GM18499 (cell line): ENCODE data around the gene CD109.
"Not testable (repeated sequence)": the region's sequence is repeated elsewhere in the genome, so short reads cannot be mapped to it uniquely, and the experiment has no call there.

Source experiments
- ATAC-seq: cut with Tn5 transposase; IDR thresholded peaks from one replicate; pipeline ENCODE4 v1.9.1; 2021; ENCODE audit warnings: moderate number of reproducible peaks; ENCODE audit not compliant: insufficient read depth, unreplicated experiment

The CD109 gene

DNA sequence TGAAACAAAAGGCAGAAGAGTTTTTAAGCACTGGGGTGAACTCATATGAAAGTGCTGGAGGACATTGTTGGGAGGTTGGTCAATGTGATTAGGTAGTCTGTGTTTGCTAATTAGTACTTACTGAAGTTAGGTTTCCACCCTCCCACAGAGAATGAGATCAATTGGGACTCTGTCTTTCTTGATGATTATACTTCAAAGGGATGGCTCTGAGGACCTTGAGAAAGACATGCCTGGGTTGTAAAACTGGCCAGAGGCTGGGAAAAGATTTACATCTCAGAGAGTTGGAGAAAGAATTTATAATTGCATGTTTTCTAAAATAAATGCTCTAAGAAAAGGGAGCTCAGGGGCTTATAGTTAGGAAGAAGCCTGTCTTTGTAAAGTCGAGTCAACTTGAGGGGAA, 74.0 kb downstream of the CD109 start:
- no peak for ATAC-seq

DNA sequence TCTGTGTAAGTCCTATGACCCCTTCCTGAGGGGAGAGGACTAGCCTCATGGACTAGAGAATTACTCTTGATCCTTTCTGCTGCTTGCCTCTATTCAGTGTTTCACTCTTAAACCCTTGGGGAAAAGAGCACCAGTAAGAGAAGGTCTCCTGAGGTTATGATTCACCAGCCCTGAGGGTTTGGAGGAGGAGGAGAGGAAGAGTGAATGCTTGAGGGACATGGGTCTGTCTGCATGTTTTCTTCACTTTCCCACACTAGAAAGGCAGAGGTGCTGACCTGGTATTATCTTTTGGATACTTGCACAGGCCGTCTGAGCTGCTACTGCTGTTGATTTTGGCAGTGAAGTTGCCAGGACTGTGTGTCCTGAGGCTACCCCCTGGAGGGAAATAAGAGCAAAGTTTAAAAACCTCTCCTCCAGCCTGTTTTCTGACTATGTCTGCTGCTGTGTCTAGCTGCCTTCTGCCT, 78.3 kb downstream of the CD109 start:
- ATAC-seq: no peak

DNA sequence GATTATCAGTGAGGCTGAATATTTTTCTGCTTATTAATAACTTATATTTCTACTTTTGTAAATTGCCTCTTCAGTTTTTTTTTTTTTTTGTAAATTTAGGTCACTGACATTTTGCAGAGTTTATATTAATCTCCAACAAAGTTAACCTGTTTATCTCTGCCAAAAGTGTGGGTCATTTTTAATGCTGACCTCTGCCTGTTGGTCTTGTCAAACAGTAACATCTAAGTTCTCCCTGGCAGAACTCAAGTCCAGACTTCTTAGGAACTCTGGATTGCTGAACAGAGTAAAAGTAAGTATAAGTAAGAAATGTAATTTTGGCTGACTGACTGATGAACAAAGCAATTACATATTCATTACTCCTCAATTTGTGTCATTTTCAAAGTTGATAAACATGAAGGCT, 83.9 kb downstream of the CD109 start:
- ATAC-seq: no peak

DNA sequence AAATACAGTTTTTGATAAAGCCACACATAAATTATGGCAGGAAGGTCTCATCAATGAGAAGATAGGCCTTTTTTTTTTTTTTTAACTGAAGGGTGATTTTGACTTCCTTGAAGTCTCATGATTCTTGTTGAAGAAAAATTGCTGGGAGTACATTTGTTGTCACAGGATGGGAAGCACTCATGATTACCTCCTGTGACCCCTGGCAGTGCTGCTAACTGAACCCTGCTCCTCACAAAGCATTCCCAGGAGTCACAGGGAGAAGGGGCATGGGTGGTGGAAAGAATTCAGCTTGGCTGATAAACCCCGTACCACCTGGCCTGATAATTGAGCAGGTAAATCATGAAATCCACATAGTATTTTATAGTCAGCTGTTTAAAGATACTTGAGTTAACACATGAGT, 86.9 kb downstream of the CD109 start:
- no peak for ATAC-seq

DNA sequence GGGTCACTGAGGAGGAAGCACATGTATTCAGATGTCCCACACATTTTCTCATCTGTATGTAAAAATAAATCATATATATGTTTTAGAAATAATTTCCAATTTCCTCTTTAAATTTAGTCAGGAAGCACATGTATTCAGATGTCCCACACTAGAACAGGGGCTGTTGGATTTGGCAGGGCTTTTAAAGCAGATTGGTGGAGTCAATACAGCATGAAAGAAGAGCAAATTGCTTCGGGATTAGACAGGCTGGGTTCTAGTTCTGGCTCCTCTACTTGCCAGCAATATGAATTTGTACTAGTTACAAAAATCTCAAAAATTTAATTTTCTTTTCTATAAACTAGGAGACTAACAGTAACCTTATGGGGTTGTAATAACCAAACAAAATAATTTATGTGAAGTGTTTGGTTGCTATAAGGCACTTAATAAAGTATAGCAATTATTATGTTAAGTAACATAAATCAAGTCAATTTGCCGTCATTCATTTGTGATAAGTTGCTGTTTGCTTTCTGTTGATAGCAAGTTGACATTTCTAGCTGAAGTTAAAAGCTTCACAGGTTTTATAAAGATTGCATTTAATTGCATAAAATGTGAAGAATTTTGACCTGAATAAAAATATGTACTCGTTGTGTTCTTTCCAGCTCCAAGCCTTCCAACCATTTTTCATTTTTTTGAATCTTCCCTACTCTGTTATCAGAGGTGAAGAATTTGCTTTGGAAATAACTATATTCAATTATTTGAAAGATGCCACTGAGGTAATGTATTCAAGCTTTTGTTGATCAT, 88.9 kb downstream of the CD109 start:
- ATAC-seq: no peak

DNA sequence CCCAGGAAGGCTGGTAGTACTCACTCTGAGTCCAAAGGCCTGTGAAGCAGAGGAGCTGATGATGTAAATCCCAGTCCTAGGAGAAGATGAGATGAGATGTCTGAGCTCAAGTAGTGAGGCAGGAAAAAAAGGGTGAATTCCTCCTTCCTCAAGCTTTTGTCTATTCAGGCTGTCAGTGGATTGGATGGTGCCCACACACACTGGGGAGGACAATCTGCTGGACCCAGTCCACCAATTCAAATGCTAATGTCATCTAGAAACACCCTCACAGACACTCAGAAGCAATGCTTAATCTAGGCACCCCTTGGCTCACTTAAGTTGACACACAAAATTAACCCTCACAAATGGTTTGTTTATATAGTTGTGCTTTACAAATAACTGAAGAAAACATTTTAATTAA, 94.6 kb downstream of the CD109 start:
- ATAC-seq: no peak

DNA sequence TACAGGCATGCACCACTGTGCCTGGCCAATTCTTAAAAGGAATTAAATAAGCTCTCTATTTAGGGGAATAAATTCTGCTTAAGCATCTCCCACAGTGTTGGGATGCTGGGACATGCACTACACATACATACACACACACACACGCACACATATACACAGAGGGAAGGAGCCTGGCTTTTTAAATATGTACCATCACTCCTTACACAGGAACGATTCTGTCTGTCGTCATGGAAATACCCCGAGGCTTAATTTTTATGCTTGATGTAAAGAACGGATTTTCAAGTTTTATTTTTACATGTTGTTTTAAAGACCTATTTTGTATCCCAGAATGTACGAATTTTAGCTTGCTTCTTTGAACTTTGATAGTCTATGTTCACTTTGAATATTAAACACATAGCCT, 95.3 kb downstream of the CD109 start:
- ATAC-seq: no peak

DNA sequence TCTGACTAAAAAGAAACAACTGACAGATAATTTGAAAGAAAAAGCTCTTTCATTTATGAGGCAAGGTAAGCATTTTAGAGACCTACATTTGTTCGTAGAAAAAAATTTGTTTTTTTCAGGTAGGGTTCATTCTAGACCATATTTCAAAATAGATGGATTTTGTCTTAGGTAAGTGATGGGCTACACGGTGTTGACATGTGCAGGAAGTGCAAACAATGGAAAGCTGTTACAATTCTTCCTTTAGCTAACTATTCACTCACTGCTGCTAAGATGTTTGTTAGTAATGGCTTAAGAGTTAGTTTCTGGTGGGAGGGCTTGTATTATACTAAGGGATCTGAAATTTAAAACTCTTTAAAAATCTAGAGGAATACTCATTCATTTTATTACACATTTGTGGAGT, 96.7 kb downstream of the CD109 start:
- ATAC-seq: no peak

DNA sequence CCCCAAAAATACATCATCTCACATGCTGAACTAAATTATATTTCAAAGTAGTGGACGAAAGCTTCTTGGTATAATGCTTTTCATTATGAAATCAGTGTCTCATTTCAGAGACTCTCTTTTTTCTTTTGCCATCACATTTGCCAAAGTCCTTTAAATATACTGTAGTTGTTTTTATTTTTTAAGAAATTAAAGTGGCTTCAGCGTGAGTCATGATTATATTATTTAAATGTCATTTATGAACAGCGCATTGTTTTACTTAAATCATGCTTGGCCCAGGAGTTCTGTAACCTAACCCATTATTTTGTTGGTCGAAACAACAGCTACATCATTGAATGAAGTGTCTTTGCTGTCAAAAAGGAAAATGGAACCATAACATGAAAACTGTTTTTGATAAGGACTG, 100.9 kb downstream of the CD109 start:
- no peak for ATAC-seq

DNA sequence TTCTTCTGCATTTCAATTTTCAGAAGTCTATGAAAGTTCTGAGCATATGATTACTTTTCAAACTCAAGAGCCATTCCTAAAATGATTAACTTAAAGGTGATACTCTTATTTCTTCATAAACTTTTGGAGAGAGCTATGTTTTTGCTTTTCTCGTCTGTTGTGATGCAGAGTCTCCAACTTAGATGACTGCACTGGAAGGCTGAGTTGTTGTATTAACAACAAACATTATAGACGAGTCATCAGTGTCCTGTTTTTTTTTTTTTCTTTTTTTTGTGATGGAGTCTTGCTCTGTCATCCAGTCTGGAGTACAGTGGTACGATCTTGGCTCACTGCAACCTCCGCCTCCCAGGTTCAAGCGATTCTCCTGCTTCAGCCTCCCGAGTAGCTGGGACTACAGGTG, 101.9 kb downstream of the CD109 start:
- no peak for ATAC-seq

DNA sequence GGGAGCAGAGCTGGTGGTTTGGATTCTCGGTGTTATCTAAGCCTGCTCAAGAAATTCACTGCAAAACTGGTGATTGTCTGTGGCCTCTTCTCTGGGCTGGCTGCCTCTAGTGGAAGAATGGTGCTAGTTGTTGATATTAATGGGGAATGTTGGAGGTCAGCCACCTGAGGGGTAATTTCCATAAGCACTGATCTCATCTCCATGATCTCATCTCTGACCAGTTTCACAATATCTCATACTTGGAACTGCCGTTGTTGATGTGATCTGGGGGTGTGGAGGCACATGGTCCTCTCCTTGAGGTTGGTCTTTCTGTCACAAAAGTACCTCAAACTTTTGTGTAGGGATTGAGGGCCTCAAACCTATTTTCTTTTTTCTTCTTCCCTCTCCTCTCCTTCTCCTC, 102.6 kb downstream of the CD109 start:
- ATAC-seq: peak; percentile 67

DNA sequence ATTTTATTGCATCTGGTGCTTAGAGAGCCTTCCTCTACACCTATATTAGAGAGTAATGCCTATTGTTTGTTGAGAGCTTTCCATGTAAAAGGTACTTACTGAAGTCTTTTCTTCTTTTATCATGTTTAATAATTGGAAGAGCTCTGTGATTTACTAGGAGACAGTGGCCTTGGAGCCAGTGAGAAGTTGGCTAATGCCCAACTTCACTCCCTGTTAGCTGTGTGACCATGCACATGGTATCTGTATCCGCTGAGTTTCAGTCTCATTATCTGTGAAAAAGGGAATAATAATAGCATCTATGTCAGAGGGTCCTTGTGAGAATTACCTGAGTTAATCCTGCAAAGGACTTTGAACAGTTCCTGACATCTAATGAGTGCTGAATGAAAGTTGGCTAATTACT, 105.0 kb downstream of the CD109 start:
- no peak for ATAC-seq

DNA sequence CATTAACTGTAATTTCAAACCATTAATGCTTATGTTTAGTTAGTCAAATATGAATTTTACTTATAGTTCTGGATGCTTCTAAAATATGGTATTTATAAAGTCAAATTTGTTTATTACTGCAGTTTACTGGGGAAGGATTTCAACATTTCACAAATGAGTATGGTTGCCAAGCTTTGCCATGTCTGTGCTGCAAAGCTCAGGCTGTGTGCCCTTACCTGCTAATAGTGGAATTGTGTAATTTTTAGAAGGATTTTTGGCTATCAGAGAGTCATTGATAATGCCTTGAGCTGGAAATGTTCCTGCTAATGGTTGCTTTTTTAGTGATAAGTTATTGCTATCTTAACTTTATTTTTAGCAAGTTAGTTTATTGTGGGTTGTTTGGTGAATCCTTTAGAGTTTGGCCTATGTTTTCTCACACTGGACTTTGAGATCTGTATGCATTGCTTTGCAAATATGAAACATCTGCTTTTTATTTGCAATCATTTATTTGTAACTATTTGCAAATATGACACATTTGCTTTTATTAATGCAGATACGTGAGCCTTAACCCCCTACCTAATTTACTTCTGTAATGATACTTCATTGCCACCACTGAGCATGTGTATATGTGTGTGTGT, 105.8 kb downstream of the CD109 start:
- ATAC-seq: no peak

DNA sequence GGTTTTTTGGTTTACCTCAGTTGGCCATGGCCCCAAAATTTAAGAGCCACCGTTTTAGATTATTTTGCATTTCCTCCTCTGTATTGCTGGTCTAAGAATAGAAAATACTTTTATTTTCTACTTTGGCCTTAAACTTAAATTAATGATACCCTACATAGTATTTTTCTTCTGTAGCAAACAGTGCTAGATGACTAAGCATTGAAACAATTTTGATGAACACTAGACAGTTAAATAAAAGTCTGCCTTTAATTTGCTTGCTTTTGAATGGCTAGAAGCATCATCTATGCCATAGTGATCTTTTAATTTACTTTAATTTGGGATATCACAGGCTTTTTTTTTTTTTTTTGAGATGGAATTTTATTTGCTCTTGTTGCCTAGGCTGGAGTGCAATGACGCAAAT, 106.4 kb downstream of the CD109 start:
- ATAC-seq: no peak

DNA sequence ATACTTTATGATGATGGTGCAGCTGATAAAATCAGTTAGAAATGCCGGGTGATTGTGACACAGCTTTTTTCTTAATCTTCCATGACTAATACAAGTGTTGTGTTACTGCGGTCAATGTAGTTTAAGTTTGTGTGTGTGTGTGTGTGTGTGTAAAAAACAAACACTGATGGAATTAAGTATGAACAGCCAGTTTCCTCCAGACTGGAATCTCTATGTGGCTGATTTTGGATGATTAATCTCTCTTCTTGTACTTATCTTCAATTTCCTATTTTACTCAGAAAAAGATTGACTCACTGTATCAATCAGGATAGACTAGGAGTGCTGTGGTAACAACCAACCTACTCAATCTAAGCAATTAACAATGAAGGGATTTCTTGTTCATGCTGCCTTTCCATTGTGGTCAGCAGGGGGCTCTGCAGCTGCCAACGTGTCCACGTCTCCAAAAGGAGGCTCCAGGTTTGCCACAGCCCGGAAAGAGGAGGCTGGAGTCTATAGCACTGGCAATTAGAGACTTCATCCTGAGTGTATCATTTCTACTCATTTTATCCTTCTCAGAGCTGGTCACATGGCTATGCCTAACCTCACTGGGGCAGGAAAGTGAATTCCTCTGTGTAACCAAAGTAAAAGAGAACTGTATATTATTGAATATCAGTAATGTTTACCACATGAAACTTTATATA, 107.7 kb downstream of the CD109 start:
- ATAC-seq: no peak

DNA sequence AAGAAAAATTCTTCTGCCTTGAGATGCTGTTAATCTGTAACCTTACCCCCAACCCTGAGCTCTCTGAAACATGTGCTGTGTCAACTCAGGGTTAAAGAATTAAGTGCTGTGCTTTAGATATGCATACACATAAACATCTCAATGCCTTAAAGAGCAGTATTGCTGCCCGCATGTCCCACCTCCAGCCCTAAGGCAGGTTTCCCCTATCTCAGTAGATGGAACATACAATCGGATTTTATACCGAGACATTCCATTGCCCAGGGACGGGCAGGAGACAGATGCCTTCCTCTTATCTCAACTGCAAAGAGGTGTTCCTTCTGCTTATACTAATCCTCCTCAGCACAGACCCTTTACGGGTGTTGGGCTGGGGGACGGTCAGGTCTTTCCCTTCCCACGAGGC, 109.2 kb downstream of the CD109 start:
- ATAC-seq: not testable (repeated sequence)

DNA sequence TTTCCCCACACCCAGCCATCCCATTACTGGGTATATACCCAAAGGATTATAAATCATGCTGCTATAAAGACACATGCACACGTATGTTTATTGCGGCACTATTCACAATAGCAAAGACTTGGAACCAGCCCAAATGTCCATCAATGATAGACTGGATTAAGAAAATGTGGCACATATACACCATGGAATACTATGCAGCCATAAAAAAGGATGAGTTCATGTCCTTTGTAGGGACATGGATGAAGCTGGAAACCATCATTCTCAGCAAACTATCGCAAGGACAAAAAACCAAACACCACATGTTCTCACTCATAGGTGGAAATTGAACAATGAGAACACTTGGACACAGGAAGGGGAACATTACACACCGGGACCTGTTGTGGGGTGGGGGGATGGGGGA, 110.0 kb downstream of the CD109 start:
- not testable (repeated sequence) for ATAC-seq

DNA sequence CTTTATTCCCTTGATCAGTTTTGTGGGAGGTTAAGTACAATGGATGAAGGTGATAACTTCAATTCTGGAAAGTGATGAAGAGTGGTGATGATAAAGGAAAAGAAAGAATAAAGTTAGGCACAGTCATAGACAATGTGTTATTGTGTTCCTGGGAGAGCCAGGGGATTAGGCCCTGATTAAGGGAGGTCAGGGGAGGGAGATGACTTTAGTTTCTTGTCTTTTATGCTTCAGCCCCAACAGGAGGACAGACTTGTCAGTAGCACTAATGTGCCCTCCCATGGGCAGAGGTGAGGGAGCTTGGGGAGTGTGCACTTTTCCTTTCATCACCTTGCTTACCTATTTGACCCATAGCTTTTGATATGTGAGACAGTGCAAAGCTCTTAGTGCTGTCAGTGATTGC, 115.7 kb downstream of the CD109 start:
- ATAC-seq: no peak

DNA sequence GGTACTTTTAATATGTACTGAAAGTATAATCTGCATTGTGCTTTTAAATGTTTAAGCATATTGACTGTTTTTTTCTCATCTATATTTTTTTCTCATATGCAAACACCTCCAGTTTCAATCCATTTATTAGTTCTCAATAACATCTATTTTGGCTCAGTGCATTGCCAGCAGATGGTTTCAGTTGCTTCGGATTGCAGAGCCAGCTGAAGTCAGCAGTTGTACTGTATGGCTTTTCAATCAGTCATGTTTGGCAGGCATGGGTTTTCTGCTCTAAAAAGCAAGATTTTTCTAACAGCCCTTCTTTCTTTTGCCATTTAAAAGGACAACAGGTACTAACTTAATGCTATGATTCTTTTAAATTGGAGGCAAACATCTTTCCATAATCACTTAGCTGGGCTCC, 121.2 kb downstream of the CD109 start:
- no peak for ATAC-seq

DNA sequence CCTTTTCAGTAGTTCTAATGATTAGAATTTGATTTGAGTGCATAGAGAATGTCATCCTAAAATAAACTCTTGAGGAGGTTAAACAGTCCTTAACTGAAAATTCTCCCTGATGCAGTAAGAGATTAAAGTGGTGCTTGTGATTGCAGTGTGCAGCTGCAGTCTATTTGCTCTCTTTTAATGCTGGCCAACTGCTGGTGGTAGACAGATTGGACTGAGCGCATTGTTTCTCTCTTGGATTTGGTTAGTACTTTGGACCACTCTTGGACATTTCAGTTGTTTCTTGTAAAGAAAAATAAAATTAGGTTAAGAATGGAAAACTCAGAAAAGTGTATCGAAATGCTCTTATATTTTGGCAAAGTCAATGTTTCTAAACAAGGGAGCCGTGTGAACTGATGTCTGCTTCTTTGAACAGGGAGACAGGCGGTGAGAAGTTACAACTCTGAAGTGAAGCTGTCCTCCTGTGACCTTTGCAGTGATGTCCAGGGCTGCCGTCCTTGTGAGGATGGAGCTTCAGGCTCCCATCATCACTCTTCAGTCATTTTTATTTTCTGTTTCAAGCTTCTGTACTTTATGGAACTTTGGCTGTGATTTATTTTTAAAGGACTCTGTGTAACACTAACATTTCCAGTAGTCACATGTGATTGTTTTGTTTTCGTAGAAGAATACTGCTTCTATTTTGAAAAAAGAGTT, 127.2 kb downstream of the CD109 start:
- no peak for ATAC-seq

DNA sequence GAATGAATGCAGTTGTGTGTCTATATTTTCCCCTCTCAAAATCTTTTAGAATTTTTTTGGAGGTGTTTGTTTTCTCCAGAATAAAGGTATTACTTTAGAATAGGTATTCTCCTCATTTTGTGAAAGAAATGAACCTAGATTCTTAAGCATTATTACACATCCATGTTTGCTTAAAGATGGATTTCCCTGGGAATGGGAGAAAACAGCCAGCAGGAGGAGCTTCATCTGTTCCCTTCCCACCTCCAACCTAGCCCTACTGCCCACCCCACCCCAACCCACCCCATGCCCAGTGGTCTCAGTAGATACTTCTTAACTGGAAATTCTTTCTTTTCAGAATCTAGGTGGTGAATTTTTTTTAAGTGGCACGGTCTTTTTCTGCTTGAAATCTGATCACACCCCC, 127.8 kb downstream of the CD109 start:
- no peak for ATAC-seq
